GM12801 (cell line): ENCODE results near the gene CHCHD6.

ENCODE experiments used
- TF ChIP-seq, protein P1 (sequence below): IDR thresholded peaks from one replicate; pipeline ENCODE4 v1.5.1; 2011; ENCODE audit warnings: control low read depth; ENCODE audit not compliant: insufficient read length; ENCODE audit errors: extremely low read depth

CHCHD6 gene

DNA sequence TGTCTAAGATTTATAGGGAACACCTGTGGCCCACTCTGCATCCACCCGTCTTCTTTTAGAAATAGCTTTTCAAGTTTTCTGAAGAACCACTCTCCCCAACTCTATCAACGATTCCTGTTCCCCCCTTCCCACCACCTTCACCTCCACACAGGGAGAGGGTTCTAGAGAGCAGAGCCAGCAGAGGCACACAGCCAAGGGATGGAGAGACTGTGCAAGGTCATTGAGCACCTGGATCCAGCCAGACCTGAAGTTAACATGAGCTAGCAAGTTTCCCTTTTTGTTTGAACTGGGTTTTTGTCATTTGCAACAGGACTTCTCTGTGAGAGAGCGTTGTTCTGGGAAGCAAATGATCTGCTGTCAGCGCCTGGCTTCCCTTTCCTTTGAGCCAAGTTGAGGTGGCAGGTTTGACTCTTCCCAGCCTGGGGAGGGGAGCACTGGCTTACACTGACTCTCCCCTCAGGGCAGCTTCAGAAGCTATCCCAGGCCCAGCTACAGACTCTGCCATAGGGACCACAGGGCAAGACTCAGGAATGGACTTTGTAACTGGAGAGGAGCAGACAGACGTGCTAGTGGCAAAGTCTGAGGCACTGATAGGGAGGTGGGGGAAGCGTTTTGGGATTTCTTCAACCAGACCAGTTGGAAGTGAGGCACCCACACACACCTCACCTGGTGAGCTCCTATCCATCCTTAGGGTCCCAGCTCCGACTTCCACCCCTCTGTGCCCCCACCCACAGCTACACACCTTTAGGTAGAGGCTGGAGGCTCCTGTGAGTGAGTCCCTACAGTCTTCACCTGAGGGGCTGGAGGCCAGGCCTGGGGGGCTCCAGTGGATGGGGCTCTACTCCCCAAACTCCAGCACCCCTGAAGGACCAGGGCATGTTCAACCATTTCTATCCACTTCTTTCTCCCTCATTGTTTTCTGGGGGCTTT, 259.5 kb downstream of the CHCHD6 start:
- TF ChIP-seq, protein P1, sequence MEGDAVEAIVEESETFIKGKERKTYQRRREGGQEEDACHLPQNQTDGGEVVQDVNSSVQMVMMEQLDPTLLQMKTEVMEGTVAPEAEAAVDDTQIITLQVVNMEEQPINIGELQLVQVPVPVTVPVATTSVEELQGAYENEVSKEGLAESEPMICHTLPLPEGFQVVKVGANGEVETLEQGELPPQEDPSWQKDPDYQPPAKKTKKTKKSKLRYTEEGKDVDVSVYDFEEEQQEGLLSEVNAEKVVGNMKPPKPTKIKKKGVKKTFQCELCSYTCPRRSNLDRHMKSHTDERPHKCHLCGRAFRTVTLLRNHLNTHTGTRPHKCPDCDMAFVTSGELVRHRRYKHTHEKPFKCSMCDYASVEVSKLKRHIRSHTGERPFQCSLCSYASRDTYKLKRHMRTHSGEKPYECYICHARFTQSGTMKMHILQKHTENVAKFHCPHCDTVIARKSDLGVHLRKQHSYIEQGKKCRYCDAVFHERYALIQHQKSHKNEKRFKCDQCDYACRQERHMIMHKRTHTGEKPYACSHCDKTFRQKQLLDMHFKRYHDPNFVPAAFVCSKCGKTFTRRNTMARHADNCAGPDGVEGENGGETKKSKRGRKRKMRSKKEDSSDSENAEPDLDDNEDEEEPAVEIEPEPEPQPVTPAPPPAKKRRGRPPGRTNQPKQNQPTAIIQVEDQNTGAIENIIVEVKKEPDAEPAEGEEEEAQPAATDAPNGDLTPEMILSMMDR = no peak

DNA sequence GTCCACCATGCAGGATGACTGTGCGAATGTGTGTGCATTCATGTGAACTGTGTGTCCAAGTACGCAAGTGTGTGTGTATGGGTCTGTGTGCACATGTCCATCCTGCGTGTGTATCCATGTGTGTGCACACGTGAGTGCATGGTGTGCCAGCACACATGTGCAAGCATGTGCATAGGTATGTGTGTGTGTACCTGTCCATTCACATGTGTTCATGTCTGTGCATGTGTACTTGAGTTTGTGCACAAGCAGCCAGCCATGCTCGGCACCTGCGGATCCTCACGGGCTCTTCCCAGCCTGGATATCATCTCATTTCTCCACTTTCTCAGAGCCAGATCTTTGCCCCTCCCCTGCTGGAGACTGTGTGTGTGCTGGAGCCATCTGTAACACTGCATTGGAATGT, 260.2 kb downstream of the CHCHD6 start:
- TF ChIP-seq, protein P1 = no peak

DNA sequence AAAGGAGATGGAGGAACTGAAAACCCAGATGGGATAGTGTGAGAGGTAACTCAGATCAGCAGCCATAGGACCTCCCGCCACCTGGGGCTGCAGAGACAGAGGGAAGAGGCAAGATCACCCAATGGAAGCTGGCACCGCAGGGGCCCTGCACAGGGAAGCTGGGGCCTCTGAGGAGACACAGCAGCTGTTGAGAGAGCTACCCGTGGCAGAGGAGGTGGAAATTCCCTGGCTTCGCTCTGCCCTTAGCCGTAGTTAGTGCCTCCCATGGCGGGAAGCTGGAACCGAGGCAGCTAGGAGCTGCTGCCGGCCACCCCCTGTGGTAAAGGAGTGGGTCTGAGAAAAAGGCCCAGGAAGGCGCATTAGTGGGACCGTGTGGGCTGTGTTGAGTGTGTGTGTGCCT, 260.9 kb downstream of the CHCHD6 start:
- TF ChIP-seq, protein P1 = no peak

DNA sequence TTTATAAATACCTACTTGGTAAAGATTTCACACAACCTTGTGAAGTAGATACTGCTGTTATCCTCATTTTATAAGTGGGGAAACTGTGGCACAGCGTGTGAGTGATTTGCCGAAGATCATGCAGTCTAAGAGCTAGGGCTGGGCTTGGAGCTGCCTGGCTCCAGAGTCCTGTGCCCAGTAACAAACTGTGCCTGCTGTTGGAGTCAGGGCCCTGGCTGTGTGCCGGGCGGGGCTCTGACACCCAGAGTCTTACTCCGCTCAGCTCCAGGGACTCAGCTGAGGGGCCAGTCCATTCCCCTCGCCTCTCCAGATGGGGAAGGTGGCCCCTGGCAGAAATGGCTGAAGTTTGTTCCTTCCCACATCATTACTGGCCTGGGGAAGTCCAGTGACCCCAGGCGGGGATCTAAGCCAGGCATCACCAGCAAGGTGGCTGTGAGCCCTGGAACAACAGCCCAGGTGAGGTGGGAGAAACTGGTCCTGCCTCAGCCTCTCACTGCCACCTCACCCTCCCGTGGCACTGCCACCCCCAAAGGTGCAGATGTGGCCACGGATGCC, 261.6 kb downstream of the CHCHD6 start:
- TF ChIP-seq, protein P1 = no peak

DNA sequence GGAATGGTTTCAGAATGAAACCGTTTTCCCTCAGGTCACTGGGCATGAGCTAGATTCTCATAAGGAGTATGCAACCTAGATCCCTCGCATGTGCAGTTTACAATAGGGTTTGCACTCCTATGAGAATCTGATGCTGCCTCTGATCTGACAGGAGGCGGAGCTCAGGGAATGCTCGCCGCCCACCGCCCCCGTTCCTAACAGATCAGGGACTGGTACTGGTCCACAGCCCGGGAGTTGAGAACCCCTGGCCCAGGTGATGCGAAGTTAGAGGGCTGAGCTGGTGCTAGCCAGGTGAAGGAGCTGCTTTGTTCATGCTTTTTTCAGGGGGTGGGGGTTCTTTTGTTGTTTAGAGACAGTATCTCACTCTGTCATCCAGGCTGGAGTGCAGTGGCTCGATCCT, 263.3 kb downstream of the CHCHD6 start:
- TF ChIP-seq, protein P1 = no peak

DNA sequence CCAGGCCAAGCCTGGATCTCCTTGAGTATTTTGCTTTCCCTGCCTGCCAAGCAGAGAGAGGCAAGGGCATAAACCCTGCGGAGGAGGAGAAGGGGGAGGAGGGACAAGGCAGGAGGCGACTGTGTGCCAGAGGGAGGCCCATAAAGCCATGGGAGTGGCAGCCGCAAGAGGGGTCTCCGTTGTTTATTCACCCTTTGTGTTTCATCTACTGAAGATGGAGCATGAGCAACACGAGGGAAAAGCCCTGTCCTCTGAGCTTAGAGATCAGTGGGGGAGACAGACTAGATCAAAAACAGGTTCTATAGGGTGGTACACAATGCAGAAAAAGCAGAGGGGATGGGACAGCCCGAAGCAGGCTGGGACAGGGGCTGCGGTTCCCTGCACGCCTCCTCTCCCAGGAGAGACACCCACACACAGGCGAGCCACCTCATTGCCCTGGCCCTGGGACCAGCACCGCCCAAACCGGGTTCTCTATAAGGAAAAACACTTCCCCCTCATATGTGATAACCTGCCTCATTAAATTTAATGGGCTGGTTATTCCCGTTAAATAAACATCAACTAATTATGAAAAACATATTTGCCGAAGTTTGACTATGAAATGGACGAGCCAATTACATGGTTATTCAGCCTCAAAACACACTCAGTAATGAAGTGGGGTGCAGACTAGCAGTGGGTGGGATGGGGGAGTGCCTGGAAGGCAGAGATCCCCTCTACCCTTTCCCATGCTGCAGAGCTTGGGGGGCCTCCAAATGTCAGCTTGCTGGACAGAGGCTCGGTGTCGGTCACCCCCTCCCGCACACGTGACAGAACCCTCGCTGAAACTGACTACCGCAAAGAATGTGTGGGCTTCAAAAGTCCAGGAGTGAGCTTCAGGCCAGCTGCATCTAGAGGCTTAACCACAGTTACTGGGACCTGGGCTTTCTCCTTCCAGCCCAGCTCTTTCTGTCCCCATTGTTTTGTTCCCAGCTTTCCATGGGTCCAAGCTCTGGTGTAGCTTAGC, 264.7 kb downstream of the CHCHD6 start:
- TF ChIP-seq, protein P1 = no peak

DNA sequence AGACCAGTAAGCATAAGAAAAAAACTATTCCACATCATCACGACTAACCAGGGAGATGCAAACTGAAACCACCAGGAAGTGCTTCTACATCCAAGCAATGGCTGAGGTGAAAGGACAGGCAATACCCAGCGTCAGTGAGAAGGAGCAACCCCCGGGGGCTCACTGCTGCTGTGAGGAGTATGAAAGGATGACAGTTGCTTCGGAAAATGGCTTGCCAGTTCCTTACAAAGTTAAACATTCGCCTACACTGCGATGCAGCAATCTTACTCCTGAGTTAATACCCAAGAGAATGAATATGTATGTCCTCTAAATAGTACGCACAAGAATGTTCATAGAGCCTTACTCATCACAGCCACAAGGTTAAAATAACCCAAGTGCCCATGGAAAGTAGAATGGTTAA, 265.5 kb downstream of the CHCHD6 start:
- TF ChIP-seq, protein P1 = no peak
